GM23248 (cell line): ENCODE results near the gene ARHGAP45. TPM values are rescaled to one million over a fixed set of nuclear protein-coding genes. Genes with fewer than 3 reads are reported as not detected.

Experiments used
- DNase-seq: peaks from one replicate; pipeline ENCODE4 v3.0.0-alpha.2; 2015
- H2AFZ ChIP-seq: fragments of 200-600 bp; sonication (generic); 2 replicates; pipeline ENCODE4 v1.6.1; 2016; ENCODE audit warnings: antibody characterized with exemption
- H3F3A ChIP-seq: fragments of 200-600 bp; sonication (generic); 2 replicates; pipeline ENCODE4 v1.6.1; 2016; ENCODE audit warnings: mild to moderate bottlenecking, antibody characterized with exemption, mixed run types; ENCODE audit not compliant: insufficient read depth
- H3K27ac ChIP-seq: fragments of 200-600 bp; sonication (generic); 2 replicates; pipeline ENCODE4 v1.5.1; 2016; ENCODE audit warnings: mild to moderate bottlenecking
- H3K27me3 ChIP-seq: fragments of 200-600 bp; sonication (generic); replicated peaks from 2 replicates; pipeline ENCODE4 v1.6.1; 2016; ENCODE audit warnings: mild to moderate bottlenecking; ENCODE audit not compliant: insufficient read depth
- H3K36me3 ChIP-seq: fragments of 200-600 bp; sonication (generic); 2 replicates; pipeline ENCODE4 v1.6.1; 2016; ENCODE audit warnings: low read depth, mild to moderate bottlenecking
- H3K4me1 ChIP-seq: fragments of 200-600 bp; sonication (generic); 2 replicates; pipeline ENCODE4 v1.6.1; 2016; ENCODE audit warnings: mild to moderate bottlenecking; ENCODE audit not compliant: insufficient read depth
- H3K4me2 ChIP-seq: fragments of 200-600 bp; sonication (generic); one replicate; pipeline ENCODE4 v1.6.1; 2016; ENCODE audit warnings: mild to moderate bottlenecking; ENCODE audit not compliant: unreplicated experiment
- H3K4me3 ChIP-seq: fragments of 200-600 bp; sonication (generic); 2 replicates; pipeline ENCODE4 v1.5.1; 2016; ENCODE audit warnings: mild to moderate bottlenecking
- H3K79me2 ChIP-seq: fragments of 200-600 bp; sonication (generic); 2 replicates; pipeline ENCODE4 v1.6.1; 2016; ENCODE audit warnings: mild to moderate bottlenecking; ENCODE audit not compliant: insufficient read depth
- H3K9ac ChIP-seq: fragments of 200-600 bp; sonication (generic); 2 replicates; pipeline ENCODE4 v1.6.1; 2016; ENCODE audit warnings: mild to moderate bottlenecking
- H3K9me2 ChIP-seq: fragments of 200-600 bp; sonication (generic); 2 replicates; pipeline ENCODE4 v1.6.1; 2016; ENCODE audit warnings: mixed run types, mild to moderate bottlenecking, moderate library complexity; ENCODE audit not compliant: insufficient read depth
- H3K9me3 ChIP-seq: fragments of 200-600 bp; sonication (generic); one replicate; pipeline ENCODE4 v1.6.1; 2017; ENCODE audit warnings: low read depth
- H4K20me1 ChIP-seq: fragments of 200-600 bp; sonication (generic); 2 replicates; pipeline ENCODE4 v1.6.0; 2016; ENCODE audit not compliant: insufficient read depth
- EZH2 ChIP-seq: fragments of 200-600 bp; sonication (generic); IDR thresholded peaks from 2 replicates; pipeline ENCODE4 v1.6.1; 2018; ENCODE audit warnings: antibody characterized with exemption, mild to moderate bottlenecking; ENCODE audit not compliant: insufficient read depth, poor library complexity, severe bottlenecking
- EZH2phosphoT487 ChIP-seq: fragments of 200-600 bp; sonication (generic); IDR thresholded peaks from 2 replicates; pipeline ENCODE4 v1.6.1; 2018; ENCODE audit warnings: antibody characterized with exemption, moderate library complexity, mild to moderate bottlenecking, low read depth; ENCODE audit not compliant: insufficient read depth
- WGBS, 2 experiments: methylation state at CpG; one replicate each; pipeline ENCODE4 v1.1.6; 2015 to 2017; ENCODE audit warnings: low lambda C conversion rate in 2 of 2, low coverage in 1 of 2; ENCODE audit errors: missing lambda C conversion rate in 2 of 2; 5-methylcytosine and 5-hydroxymethylcytosine counted together
- in situ Hi-C: fragments of 300-500 bp; cut with MboI; formaldehyde crosslinking; loops from 2 replicates; pipeline ENCODE4 v1.15.0; 2020
- polyA plus RNA-seq: library from polyadenylated mRNA; unstranded; fragments of >200 nt; fragmentation: Nextera tagmentation; extraction: Ambion mirVana; gene quantifications from 2 replicates; pipeline ENCODE4 v1.2.1, GENCODE V29; 2016
- total RNA-seq: library from RNA; depleted of rRNA; stranded (reverse); fragments of >200 nt; shearing (Covaris generic); gene quantifications from 2 replicates; pipeline ENCODE4 v1.2.3, GENCODE V29; 2014

Gene ARHGAP45
- total and polyA plus RNA-seq, 2 experiments from 2014 or later: 3.5 to 6.3 TPM

DNA sequence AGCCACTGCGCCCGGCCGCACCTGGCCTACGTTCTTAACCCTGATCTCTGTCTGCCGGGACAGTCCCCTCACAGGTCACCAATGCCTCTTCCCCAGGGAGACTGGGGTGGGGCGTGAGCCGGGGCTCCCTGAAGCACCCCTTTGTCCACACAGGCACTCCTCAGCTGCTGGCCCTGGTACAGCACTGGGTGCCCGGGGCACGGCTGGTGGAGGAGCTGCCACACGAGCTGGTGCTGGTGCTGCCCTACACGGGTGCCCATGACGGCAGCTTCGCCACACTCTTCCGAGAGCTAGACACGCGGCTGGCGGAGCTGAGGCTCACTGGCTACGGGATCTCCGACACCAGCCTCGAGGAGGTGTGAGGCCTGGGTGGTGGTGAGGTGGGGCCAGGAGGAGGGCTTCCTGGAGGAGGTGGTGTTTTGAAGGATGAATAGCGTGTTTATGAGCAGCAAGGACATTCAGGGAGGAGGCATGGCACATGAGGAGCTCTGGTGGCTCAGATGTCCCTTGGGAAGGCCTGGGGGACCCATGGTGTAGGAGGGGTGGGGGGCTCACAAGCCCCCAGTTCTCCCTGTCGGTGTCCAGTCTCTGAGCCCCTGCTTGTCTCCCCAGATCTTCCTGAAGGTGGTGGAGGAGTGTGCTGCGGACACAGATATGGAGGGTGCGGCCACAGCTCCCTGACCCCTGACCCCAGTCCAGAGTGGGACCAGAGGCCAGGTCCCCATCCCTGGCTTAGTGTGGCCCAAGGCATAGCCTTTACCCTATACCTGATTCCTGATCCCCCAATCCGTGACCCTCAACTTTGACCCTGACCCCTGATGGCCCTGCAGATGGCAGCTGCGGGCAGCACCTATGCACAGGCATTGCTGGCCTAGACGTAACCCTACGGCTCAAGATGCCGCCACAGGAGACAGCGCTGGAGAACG, 13.5 kb upstream of the ARHGAP45 start:
- in situ Hi-C loops: no loop called here
- H3K9me3 ChIP-seq: no peaks in the 10 kb centered on the region
- 86 to 87% methylated on average over 31 of the region's 31 CpGs for WGBS, 2 experiments

DNA sequence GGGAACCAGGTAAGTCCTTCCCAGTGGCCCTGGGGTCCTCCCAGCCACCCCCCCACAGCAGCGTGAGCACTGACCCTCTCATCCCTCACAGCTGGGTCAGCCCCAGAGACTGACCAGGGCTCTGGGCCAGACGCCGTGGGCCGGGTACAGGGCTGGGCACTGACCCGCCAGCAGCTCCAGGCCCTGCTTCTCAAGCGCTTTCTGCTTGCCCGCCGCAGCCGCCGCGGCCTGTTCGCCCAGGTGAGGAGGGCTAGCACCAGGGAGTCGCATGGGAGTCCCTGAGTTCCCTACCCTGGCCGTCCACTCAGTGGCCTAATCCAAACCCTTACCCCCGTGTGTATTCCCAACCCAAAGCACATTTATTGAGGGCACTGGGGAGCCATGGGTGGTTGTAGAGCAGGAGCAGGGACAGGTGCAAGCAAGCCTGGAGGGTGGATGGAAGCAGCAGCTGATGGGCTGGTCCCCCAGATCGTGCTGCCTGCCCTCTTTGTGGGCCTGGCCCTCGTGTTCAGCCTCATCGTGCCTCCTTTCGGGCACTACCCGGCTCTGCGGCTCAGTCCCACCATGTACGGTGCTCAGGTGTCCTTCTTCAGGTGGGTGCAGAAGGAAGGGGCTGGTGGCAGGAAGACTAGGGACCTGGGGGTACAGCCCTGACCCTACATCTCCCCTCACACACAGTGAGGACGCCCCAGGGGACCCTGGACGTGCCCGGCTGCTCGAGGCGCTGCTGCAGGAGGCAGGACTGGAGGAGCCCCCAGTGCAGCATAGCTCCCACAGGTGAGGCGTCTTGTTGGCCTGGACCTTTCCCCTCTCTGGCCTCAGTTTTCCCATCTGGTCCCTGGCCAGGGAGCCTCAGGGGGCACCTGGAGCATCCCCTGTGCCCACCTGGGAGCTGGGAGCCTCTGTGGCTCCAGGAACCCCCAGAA, 12.6 kb upstream of the ARHGAP45 start:
- in situ Hi-C loops: no loop called here
- Histone ChIP-seq H3F3A (no peaks in the 10 kb centered on the region), H2AFZ (no peak overlapping the region), H4K20me1 (no peaks in the 10 kb centered on the region), H3K4me2 (no peak overlapping the region), H3K4me3 (no peak overlapping the region), H3K27me3 (no peaks in the 10 kb centered on the region), H3K9me3 (no peaks in the 10 kb centered on the region), H3K4me1 (no peaks in the 10 kb centered on the region), H3K27ac (no peak overlapping the region), H3K9me2 (no peaks in the 10 kb centered on the region), H3K9ac (no peak overlapping the region), H3K79me2 (no peaks in the 10 kb centered on the region), H3K36me3 (no peaks in the 10 kb centered on the region)
- 85 to 88% methylated on average over 27 to 28 of the region's 28 CpGs for WGBS, 2 experiments
- TF ChIP-seq EZH2 (no peak), EZH2phosphoT487 (no peak)
- no peak for DNase-seq

More for the DNA sequence above, 13.5 kb upstream of the ARHGAP45 start:
- TF ChIP-seq EZH2 (no peak), EZH2phosphoT487 (no peak)
- no peaks in the 10 kb centered on the region for H3K27me3 ChIP-seq
- no peak overlapping the region for H3K4me3 ChIP-seq
- H3K9me2 ChIP-seq: no peaks in the 10 kb centered on the region
- H3K9ac ChIP-seq: no peak overlapping the region
- no peaks in the 10 kb centered on the region for H3K36me3 ChIP-seq
- DNase-seq: no peak
- H3K27ac ChIP-seq: no peak overlapping the region
- H3K79me2 ChIP-seq: no peaks in the 10 kb centered on the region
- no peaks in the 10 kb centered on the region for H4K20me1 ChIP-seq
- H3K4me1 ChIP-seq: no peaks in the 10 kb centered on the region
- no peaks in the 10 kb centered on the region for H3F3A ChIP-seq
- H2AFZ ChIP-seq: no peak overlapping the region
- no peak overlapping the region for H3K4me2 ChIP-seq

DNA sequence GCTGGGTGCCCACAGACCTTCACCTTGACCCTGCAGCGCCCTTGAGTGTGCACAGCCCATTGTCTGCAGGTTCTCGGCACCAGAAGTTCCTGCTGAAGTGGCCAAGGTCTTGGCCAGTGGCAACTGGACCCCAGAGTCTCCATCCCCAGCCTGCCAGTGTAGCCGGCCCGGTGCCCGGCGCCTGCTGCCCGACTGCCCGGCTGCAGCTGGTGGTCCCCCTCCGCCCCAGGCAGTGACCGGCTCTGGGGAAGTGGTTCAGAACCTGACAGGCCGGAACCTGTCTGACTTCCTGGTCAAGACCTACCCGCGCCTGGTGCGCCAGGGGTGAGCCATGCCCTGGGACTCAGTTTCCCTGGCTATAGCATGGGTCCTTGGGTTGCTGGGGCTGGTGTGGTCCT, 11.9 kb upstream of the ARHGAP45 start:
- H3K36me3 ChIP-seq: no peaks in the 10 kb centered on the region
- in situ Hi-C loops: no loop called here
- no peak overlapping the region for H3K4me2 ChIP-seq
- WGBS, 2 experiments: 90% methylated on average over 14 of the region's 14 CpGs
- H3K9me2 ChIP-seq: no peaks in the 10 kb centered on the region
- H3F3A ChIP-seq: no peaks in the 10 kb centered on the region
- no peak overlapping the region for H3K27ac ChIP-seq
- DNase-seq: no peak
- H3K9ac ChIP-seq: no peak overlapping the region
- H3K79me2 ChIP-seq: no peaks in the 10 kb centered on the region
- no peaks in the 10 kb centered on the region for H3K9me3 ChIP-seq
- no peaks in the 10 kb centered on the region for H3K4me1 ChIP-seq
- no peaks in the 10 kb centered on the region for H4K20me1 ChIP-seq
- no peak overlapping the region for H3K4me3 ChIP-seq
- H2AFZ ChIP-seq: no peak overlapping the region
- no peaks in the 10 kb centered on the region for H3K27me3 ChIP-seq
- TF ChIP-seq EZH2 (no peak), EZH2phosphoT487 (no peak)

DNA sequence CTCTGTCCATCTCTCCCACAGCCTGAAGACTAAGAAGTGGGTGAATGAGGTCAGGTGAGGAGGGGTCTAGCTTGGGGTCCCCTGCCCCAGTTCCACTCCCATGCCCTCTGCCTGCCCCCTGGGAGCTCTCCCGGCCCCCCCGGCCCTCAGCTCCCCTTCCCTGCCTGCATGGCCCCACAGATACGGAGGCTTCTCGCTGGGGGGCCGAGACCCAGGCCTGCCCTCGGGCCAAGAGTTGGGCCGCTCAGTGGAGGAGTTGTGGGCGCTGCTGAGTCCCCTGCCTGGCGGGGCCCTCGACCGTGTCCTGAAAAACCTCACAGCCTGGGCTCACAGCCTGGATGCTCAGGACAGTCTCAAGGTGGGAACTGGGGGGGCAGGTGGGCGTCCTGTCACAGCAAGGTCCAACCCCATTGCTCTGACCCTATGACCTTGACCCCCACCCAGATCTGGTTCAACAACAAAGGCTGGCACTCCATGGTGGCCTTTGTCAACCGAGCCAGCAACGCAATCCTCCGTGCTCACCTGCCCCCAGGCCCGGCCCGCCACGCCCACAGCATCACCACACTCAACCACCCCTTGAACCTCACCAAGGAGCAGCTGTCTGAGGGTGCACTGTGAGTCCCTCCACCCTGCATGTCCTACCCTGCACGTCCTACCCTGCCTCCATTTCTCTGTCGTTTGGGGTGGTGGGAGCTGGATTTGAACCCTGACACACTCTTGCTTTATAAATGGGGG, 10.9 kb upstream of the ARHGAP45 start:
- H3K36me3 ChIP-seq: no peaks in the 10 kb centered on the region
- TF ChIP-seq EZH2phosphoT487: no peak
- no peak for TF ChIP-seq EZH2
- no peak for DNase-seq
- H3K79me2 ChIP-seq: no peaks in the 10 kb centered on the region
- no peaks in the 10 kb centered on the region for H3K9me3 ChIP-seq
- H2AFZ ChIP-seq: no peak overlapping the region
- no peak overlapping the region for H3K4me2 ChIP-seq
- WGBS, 2 experiments: 95% methylated on average over 20 of the region's 20 CpGs
- H3K9ac ChIP-seq: no peak overlapping the region
- H4K20me1 ChIP-seq: no peaks in the 10 kb centered on the region
- no peaks in the 10 kb centered on the region for H3F3A ChIP-seq
- in situ Hi-C loops: no loop called here
- H3K9me2 ChIP-seq: no peaks in the 10 kb centered on the region
- no peaks in the 10 kb centered on the region for H3K27me3 ChIP-seq
- no peak overlapping the region for H3K4me3 ChIP-seq
- no peaks in the 10 kb centered on the region for H3K4me1 ChIP-seq
- no peak overlapping the region for H3K27ac ChIP-seq
